HG02588 (cell line): Measurements from ENCODE around the gene PAK4.
"Not testable (repeated sequence)": the region's sequence is repeated elsewhere in the genome, so short reads cannot be mapped to it uniquely, and the experiment has no call there.

Source experiments
- ATAC-seq: cut with Tn5 transposase; IDR thresholded peaks from one replicate; pipeline ENCODE4 v1.9.1; 2021; ENCODE audit warnings: mild to moderate bottlenecking, moderate library complexity; ENCODE audit not compliant: unreplicated experiment

Gene PAK4

GRCh38 chr19:39125554-39126311 lies at the start of gene PAK4:
Gene PAK4, plus strand, starts transcription at chr19:39125786. Its CDS starts 43,768 bp downstream, at chr19:39169554.
- peak; percentile 92 for ATAC-seq

DNA sequence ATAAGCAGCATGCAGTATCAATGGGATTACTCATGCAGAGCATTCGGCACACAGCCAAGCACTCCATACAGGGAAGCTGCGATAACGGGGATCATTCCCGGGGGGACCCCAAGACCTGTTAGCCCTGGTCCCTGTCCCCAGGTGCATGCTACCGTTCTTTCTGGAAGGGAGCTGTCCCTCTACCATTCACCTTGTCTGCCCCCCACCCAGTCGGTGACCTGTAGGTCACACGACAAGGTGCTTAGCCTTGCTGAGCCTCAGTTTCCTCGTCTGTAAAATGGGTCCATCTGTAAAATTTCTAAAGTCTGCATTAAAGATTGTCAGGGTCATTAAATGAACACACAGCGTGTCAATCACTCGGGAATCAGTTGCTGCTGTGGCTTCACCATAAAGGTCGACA lies 48.3 kb upstream of the PAK4 start:
- ATAC-seq, result no peak

DNA sequence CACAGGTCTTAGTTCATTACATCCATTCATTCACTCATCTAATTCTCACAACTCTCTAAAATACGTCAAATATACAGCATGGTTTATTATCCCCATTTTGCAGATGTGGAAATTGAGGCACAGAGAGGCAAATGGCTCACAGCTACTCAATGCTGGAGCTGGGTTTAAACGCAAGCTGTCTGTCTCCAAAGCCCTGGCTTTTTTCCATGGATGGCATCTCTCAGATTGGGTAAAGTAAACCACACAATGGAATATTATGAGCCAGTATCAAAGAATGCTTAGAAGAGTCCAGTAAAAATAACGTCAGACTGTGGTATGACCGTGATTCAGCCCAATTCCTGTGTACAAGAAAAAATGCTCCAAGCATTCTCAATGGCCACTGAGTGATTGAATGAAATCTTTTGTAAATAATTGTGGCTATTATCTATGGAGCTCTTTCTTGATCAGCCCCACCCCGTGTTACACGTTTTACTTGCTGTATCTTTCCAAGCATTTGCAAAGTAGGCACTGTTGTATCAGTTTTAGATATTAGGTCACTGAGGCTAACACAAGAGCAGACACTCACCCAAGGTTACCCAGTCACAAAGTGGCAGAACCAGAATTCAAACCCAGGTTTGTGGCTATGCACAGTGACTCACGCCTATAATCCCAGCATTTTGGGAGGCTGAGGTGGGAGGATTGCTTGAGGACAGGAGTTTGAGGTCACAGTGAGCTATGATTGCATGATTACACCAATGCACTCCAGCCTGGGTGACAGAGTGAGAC lies 47.0 kb upstream of the PAK4 start:
- no peak for ATAC-seq

- no peak for ATAC-seq
Observed at GRCh38 chr19:39080431-39080830, 45.2 kb upstream of the PAK4 start.

DNA sequence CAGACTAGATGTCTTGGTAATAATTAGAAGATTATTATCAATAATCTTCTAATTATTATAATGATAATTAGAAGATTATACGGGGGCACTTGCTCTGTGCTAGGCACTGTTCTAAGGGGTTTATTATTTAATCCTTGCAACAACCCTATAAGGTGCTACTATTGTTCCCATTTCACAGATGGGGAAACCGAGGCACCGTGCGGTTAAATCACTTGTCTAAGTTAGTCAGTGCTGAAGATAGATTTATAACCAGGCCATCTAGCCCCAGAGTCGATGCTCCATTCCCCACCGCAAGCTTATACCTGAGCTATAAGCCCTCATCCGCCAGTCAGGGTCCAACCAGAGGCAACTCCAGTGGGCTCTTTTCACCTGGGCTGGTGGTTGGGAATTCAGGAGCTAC lies 43.4 kb upstream of the PAK4 start:
- no peak for ATAC-seq

GRCh38 chr19:39082745-39083598 lies 42.6 kb upstream of the PAK4 start:
- no peak for ATAC-seq

GRCh38 chr19:39083599-39083982 lies 42.0 kb upstream of the PAK4 start:
- ATAC-seq, result no peak

DNA sequence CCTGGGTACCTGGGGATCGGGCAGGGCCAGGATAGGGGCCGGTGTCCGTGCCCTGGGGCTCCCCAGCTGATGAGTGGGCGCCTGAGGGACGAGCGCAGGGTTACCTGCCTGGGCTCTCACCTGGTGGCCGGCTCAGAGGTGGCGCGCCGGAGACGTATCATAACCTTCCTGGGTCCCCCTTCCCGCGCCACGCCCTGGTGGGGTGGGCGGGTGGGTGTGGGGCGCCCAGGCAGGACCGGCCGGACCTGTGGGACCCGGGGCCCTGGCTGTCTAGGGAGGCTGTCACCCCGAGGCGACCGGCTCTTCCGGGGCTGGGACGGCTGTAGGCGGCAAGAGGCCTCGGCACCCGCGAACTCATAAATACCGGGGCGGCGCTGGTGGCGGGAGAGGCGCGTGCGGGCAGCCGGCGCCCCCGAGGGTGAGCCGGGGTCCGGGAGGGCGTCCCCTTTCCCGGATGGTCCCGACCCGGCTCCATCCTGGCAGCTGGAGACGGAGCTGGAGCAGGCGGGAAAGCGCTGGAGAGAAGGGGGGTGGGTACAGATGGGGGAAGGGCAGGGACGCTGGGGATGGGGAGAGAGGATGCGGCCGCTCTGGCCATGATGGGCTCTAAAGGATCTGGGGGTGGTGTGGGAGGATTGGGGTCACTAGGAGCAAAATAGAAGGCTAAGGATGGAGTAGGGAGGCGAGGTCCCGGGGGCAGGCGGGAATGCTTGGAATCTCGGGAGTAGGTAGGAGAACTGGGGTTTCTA lies 41.4 kb upstream of the PAK4 start, which contains the start of gene ACP7:
TSS of gene ACP7 (plus strand) at position 386 of the 749 bp plus-strand sequence. CDS start 902 bp downstream, outside the sequence.
- ATAC-seq, result no peak

DNA sequence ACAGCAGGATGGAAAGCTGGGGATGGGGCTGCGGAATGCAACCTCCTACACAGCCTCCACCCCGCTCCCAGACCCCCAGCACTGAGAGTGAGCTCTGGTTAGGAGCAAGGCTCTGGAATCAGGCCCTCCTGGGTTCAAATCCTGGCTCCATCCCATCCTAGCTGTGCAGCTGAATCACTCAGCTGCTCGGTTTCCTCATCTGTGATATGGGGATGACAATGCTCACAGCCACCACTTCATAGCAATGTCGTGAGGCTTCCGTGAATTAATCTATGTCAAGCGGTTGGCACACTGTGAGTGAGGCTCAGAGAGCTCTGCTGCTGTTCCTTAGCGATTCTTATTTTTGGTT lies 40.9 kb upstream of the PAK4 start:
- ATAC-seq, result no peak

- no peak for ATAC-seq
Observed at GRCh38 chr19:39085392-39085791, 40.2 kb upstream of the PAK4 start.

DNA sequence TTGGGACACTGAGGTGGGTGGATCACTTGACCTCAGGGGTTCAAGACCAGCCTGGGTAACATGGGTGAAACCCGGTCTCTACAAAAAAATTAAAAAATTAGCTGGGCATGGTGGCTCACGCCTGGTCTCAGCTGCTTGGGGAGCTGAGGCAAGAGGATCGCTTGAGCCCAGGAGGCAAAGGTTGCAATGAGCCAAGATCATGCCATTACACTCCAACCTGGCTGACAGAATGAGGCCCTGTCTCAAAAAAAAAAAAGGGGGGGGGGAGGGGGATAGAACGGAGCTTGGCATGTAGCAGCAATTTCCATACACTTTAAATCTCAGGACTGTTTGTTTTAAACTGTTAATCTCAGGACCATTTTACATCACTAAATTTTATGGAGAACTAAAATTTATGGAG lies 39.2 kb upstream of the PAK4 start:
- no peak for ATAC-seq

- ATAC-seq, result no peak
Observed at GRCh38 chr19:39087907-39088686, 37.5 kb upstream of the PAK4 start.

GRCh38 chr19:39090016-39090415 lies 35.6 kb upstream of the PAK4 start:
- ATAC-seq, result not testable (repeated sequence)

GRCh38 chr19:39090881-39091280 lies 34.7 kb upstream of the PAK4 start:
- no peak for ATAC-seq

GRCh38 chr19:39095799-39096540 lies 29.6 kb upstream of the PAK4 start:
- ATAC-seq, result not testable (repeated sequence)

DNA sequence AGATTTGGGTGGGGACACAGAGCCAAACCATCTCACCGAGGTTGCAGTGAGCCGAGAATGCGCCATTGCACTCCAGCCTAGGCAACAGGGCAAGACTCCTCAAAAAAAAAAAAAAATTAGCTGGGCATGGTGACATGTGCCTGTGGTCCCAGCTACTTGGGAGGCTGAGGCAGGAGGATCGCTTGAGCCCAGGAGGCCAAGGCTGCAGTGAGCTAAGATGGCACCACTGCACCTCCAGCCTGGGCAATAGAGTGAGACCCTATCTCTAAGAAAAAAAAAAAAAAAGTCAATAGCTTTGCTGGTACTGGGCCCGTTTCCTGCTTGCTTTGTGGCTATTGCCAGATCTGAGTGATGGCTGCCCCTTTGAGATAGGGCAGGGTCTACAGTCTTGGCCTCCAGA lies 28.3 kb upstream of the PAK4 start:
- ATAC-seq, result no peak

DNA sequence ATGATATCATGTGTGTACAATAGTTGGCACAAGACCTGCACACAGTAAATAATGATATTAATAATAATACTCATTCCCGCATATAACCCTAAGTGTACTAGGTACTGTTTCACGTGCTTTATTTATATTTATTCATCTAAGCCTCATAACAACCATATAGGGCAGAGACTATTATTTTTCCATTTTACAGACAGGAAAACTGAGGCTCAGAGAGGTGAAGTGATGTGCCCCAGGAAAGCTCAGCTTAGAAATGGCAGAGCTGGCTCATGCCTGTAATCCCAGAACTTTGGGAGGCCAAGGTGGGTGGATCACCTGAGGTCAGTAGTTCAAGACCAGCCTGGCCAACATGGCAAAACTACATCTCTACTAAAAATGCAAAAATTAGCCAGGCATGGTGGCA lies 27.9 kb upstream of the PAK4 start:
- ATAC-seq, result no peak

DNA sequence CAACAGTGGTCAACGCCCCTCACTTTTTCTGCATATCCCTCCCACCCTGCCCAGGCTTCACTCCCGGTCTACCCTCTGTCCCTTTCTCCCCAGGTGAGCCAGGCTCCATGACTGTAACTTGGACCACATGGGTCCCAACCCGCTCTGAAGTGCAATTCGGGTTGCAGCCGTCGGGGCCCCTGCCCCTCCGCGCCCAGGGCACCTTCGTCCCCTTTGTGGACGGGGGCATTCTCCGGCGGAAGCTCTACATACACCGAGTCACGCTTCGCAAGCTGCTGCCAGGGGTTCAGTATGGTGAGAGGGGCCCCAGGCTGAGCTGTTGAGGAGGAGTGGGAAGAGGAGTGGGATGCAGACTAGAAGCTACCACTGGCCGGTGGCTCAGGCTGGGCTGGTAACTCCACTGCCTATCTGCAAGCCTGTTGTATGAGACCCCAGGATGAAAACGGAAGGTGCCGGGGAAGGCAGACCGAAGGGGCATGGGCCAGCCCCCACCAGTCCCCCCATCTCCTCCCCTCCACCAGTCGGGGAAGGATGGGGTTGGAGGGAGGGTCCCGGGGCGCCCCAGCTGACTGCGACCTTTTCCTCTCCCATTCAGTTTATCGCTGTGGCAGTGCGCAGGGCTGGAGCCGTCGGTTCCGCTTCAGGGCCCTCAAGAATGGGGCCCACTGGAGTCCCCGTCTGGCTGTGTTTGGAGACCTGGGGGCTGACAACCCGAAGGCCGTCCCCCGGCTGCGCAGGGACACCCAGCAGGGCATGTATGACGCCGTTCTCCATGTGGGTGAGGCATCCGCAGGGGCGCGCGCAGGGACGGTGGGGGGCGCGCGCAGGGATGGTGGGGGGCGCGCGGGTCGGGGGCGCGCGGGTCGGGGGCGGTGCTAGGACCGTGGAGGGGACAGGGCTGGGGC lies 27.0 kb upstream of the PAK4 start:
- ATAC-seq, result no peak
